Cardiac muscle cell (in vitro differentiated cells and primary cell): ENCODE measurements around the gene GNAL. TPM values are rescaled to one million over a fixed set of nuclear protein-coding genes. Genes with fewer than 3 reads are reported as not detected.

Experiments used
- DNase-seq, 2 donors: peaks; one replicate each; pipeline versions ENCODE4 v3.0.0 to v3.0.0-alpha.2; 2010 to 2017; ENCODE audit warnings: low read depth in 1 of 2, low spot score in 1 of 2
- H3K27ac ChIP-seq: fragments of 200-600 bp; sonication (generic); 2 replicates; pipeline ENCODE4 v1.5.1; 2016
- H3K27me3 ChIP-seq: fragments of 200-600 bp; sonication (generic); 2 replicates; pipeline ENCODE4 v1.6.0; 2016; ENCODE audit warnings: control low read depth
- H3K36me3 ChIP-seq: fragments of 200-600 bp; sonication (generic); 2 replicates; pipeline ENCODE4 v1.5.1; 2016; ENCODE audit warnings: control low read depth
- H3K4me1 ChIP-seq: fragments of 200-600 bp; sonication (generic); 2 replicates; pipeline ENCODE4 v1.8.1; 2017; ENCODE audit warnings: low read depth, mild to moderate bottlenecking, mixed run types
- H3K4me3 ChIP-seq: fragments of 200-600 bp; sonication (generic); 2 replicates; pipeline ENCODE4 v1.5.1; 2016; ENCODE audit warnings: mild to moderate bottlenecking
- H3K9me3 ChIP-seq: fragments of 200-600 bp; sonication (generic); 2 replicates; pipeline ENCODE4 v1.5.1; 2017; ENCODE audit warnings: low read depth, mild to moderate bottlenecking, control low read depth
- polyA plus RNA-seq: library from polyadenylated mRNA; unstranded; fragments of >200 nt; fragmentation: Nextera tagmentation; extraction: Ambion mirVana; gene quantifications from 2 replicates; pipeline ENCODE4 v1.2.1, GENCODE V29; 2016
- total RNA-seq: library from RNA; depleted of rRNA; stranded (reverse); fragments of >200 nt; gene quantifications from 2 replicates; pipeline ENCODE4 v1.2.3, GENCODE V29; 2016
- TF ChIP-seq, protein P1 (sequence below): IDR thresholded peaks from 2 replicates; pipeline ENCODE4 v1.5.1; 2012; ENCODE audit warnings: low read depth, mild to moderate bottlenecking, low read length

Gene GNAL
- total and polyA plus RNA-seq, 2 experiments from 2014 or later = 10.4 to 10.6 TPM

- Histone ChIP-seq H3K27ac (no peak overlapping the region), H3K9me3 (no peaks in the 10 kb centered on the region), H3K27me3 (no peaks in the 10 kb centered on the region), H3K36me3 (no peaks in the 10 kb centered on the region), H3K4me3 (no peak overlapping the region), H3K4me1 (no peaks in the 10 kb centered on the region)
- DNase-seq = peak in 1 of 2 donors; percentile 15
- TF ChIP-seq, protein P1, sequence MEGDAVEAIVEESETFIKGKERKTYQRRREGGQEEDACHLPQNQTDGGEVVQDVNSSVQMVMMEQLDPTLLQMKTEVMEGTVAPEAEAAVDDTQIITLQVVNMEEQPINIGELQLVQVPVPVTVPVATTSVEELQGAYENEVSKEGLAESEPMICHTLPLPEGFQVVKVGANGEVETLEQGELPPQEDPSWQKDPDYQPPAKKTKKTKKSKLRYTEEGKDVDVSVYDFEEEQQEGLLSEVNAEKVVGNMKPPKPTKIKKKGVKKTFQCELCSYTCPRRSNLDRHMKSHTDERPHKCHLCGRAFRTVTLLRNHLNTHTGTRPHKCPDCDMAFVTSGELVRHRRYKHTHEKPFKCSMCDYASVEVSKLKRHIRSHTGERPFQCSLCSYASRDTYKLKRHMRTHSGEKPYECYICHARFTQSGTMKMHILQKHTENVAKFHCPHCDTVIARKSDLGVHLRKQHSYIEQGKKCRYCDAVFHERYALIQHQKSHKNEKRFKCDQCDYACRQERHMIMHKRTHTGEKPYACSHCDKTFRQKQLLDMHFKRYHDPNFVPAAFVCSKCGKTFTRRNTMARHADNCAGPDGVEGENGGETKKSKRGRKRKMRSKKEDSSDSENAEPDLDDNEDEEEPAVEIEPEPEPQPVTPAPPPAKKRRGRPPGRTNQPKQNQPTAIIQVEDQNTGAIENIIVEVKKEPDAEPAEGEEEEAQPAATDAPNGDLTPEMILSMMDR = no peak
Observed at GRCh38 chr18:11808001-11808855, 119.2 kb downstream of the GNAL start.

DNA sequence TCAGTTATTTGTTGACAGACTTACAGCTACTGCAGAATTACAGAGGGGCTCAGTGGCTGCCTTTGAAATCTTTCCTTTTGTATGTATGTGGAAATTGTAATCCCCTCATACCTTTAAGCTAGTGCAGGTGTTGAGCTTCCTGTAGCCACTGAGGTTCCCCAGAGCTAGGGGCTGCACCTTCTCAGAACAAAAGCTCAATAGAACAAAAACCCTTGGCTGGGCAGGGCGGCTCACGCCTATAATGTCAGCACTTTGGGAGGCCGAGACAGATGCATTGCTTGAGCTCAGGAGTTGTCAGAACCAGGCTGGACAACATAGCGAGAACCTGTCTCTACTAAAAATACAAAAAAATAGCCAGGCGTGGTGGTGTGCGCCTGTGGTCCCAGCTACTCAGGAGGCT is 120.8 kb downstream of the GNAL start:
- TF ChIP-seq, protein P1 = no peak
- Histone ChIP-seq H3K27me3 (no peaks in the 10 kb centered on the region), H3K9me3 (no peaks in the 10 kb centered on the region), H3K4me1 (no peaks in the 10 kb centered on the region), H3K36me3 (no peaks in the 10 kb centered on the region), H3K4me3 (no peak overlapping the region), H3K27ac (no peak overlapping the region)
- DNase-seq = no peak

DNA sequence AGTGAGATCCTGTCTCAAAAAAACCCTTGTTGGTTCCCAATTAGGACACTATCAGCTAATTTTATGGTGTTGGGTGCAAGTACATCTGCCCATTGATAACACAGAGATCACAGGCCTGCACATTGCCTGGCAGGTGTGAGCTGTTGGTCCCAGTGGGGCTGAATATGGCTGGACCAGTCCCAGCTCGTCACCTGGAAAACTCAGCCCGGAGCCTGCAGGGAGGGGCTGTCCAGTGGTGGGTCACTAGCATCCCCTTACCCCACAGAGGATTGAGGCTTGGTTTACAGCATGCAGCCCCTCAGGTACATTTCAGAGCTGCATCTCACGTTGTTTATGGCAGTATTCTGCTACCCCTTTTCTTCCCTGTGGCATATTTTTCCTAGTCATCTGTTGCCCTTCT is 121.3 kb downstream of the GNAL start:
- Histone ChIP-seq H3K36me3 (no peaks in the 10 kb centered on the region), H3K4me3 (no peak overlapping the region), H3K4me1 (no peaks in the 10 kb centered on the region), H3K27me3 (no peaks in the 10 kb centered on the region), H3K27ac (no peak overlapping the region), H3K9me3 (no peaks in the 10 kb centered on the region)
- DNase-seq = no peak
- TF ChIP-seq, protein P1 = no peak

DNA sequence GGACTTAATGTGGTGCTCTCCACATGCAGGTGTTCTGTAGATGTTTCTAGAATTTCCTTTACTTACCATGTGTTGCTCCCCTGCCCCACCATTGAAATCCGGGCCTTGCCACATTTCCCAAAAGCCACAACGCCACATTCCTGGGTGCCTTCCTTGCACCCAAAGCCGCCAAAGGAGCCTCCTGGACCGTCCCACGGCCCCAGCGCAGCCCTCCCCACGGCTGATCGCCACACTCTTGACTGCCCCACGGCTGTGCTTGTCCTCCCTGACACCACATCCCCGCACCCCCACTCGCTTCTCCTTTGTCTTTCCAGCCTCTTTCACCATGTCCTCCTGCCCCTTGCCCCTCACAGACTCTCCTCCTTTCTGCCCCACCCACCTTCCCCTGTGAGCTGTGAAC is 121.9 kb downstream of the GNAL start:
- no peak for DNase-seq
- H3K4me1 ChIP-seq = no peaks in the 10 kb centered on the region
- TF ChIP-seq, protein P1 = no peak
- no peaks in the 10 kb centered on the region for H3K9me3 ChIP-seq
- H3K4me3 ChIP-seq = no peak overlapping the region
- no peak overlapping the region for H3K27ac ChIP-seq
- no peaks in the 10 kb centered on the region for H3K36me3 ChIP-seq
- H3K27me3 ChIP-seq = no peaks in the 10 kb centered on the region

DNA sequence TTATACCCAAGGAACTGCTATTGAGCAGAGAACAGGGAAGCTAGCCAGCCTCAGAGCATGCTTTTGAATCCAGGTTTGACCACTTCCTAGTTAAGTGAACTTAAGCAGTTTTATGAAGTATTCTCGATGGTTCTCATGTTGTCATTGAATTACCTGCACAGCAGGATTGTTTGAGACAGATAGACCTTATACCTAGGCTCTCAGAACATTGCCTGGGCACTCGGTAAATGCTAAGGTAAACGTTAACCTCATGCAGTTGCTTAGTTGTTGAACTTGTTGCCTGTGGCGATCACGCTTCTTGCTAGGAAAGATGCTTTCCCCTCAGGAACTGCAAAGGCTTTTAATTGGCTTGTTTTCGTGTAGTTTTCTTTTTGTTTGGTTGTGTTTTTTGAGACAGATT is 128.2 kb downstream of the GNAL start:
- H3K27ac ChIP-seq = no peak overlapping the region
- no peak overlapping the region for H3K4me3 ChIP-seq
- TF ChIP-seq, protein P1 = no peak
- no peaks in the 10 kb centered on the region for H3K36me3 ChIP-seq
- no peaks in the 10 kb centered on the region for H3K4me1 ChIP-seq
- DNase-seq = no peak
- peaks cover 5% of the 10 kb centered on the region for H3K27me3 ChIP-seq
- H3K9me3 ChIP-seq = no peaks in the 10 kb centered on the region
